GM18526 (cell line): ENCODE measurements around the gene SRPK3.

ENCODE experiments used
- POLR2A ChIP-seq: IDR thresholded peaks from 3 replicates; pipeline ENCODE4 v1.6.1; 2011; ENCODE audit not compliant: insufficient read length; ENCODE audit errors: extremely low read depth

Gene SRPK3

DNA sequence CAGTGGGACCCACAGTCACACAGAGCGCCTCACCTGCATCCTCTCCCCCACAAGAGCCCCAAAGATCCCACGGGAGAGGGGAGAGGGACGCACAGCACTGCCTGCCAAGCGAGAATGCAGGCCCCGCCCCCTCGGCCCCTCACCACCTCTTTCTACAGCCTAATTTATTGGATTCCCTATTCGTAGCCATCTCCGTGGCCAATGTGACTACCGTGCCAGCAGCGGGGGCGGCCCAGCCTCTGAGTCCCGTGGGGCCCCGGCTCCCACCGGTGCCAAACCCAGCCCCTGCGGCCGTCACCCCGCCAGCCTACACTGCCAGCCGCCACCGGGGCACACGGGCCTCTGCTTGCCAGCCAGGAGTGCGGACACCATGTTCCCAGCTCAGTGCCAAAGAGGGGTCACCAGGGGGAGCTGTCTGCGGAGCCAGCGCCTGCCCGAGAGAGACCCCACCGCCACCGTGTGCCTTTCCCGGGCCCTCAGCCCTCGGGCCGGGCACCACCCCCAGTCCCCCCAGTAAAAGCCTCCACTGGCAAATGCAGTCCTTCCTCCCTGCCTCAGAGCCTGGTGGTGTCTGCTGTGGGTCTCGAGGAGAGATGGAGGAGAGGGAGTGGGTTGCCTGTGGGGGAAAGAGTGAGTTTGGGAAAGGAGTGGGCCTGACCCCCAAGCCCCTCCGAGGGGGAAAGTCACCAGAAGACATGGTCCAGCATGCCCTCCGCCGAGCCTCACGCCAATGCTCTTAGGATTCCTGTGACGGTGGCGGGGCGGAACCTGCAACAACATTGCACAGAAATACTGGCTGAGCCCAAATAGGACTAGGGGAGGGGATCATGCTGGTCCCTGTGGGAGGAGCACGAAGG lies 36.4 kb upstream of the SRPK3 start:
- TF ChIP-seq POLR2A, result no peak

DNA sequence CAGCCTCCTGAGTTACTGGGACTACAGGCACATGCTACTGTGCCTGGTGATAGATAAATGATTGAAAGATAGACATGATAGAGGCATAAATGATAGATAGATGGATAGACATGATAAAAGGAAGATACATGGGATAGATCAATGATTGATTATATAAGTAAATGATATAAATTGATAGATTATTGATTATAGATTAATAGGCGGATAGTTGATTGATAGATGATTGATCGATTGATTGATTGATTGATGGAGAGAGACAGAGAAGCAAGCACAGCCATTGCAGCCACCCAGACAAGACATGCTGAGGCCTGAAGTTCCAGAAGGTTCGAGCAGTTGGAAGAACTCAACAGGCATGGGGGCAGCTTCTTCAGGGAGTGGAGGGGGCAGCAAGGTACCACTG lies 34.5 kb upstream of the SRPK3 start:
- TF ChIP-seq POLR2A, result no peak

DNA sequence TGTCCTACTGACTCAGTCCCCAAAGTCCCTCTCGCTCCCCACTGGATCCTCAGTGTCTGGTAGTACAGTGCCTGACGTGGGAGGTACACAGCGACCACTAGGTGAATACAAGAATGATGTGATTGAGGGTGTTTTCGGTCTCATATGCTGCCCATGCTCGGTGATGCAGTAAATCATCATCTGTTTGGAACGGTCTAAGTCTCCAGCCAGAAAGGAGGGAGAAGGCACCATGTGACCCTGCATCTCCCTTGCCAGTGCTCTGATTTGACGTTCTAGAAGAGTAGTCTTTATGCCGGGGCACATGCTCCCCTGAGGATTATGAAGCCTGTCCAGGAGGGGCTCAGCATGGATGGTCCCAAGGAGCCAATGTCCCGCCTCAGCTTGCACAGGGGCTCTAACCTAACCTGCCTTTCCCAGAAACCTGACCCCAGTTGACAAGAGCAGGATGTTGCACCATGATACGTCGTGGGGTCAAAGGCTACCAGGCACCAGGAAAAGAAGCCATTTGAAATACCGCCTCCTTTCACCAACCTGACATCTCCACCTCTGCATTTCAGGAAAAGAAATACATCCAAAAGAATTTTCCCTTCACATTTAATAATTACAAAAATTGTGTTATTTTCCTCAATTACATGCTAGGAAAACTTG lies 30.6 kb upstream of the SRPK3 start:
- no peak for TF ChIP-seq POLR2A

DNA sequence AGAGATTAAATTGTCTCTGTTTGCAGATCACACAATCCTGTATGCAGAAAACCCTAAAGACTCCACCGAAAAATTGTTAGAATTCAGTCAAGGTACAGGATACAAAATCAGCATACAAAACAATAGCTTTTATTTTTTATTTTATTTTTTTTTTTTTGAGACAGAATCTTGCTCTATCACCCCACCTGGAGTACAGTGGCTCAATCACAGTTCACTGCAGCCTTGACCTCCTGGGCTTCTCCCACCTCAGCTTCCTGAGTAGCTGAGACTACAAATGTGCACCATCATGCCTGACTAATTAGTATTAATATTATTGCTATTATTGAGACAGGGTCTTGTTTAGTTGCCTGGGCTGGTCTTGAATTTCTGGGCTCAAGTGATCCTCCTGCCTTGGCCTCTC lies 25.7 kb upstream of the SRPK3 start:
- TF ChIP-seq POLR2A, result no peak

DNA sequence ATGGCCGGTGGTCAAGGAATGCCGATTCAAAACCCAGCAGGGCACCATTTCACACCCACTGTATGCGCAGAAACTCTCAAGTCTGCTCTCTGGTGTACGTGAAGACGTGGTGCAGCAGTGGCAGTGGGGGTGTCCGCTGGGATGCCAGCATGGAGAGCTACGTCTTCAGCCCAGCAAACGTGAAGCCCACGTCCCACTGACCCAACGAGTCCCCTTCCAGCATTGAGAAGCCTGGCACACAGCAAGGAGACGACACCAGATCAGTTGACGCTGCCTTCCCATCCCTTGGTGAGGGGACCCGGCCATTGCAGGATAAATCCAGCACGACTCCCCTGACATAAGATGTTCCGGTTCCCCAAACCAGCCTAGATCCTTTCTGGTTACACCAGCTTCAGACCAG lies 19.0 kb upstream of the SRPK3 start:
- TF ChIP-seq POLR2A, result no peak

DNA sequence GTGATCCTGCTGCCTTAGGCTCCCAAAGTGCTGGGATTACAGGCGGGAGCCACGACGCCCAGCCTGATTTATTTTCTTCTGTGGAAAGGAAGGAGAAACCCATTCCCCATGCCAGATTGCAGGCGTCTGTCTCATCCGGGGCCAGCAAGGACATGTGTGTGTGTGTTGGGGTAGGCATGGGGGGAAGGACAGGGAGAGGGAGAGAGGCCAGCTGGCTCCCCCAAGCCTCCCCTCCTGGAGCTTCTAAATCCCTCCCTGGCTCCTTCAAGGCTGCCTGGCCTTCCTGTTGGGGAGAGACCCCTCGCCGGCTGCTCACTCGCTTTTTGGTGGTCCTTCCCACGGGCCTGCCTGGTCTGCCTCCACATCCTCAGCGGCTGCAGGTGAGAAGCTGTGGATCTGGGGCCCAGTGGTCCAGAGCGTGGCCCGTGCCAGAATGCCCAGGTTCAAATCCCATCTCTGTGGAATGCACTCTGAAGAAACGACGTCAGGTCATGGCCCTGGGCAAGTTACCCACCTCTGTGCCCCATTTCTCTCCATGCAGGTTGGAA lies 18.1 kb upstream of the SRPK3 start:
- TF ChIP-seq POLR2A, result no peak

DNA sequence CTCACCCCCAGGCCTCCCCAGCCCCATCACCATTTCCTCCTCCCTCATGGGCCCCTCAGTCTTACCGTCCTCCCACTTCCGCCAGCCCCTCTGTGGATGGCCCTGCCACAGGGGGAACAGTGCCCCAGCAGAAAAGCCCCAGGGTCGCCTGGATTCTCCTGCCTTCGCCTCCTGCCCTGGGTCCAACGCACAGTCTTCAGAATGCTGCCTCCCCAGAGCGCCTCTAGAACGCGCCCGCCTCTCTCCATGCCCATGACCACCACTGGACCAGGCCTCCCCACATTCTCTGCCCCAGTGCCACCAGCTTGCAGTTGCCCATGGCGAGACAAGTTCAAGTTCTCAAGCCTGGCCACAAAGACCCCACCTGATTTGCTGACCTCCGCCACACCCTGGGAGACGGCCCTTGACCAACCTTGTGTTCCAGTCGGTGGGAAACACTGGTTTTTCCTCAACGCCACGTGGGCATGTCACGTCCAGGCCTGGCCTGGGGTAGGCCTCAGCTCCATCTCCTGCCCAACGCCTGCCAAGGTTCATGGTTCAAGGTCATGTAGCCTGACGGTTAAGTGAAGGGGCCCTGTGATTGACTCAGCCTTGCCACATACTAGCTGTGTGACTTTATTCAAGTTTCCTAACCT lies 17.4 kb upstream of the SRPK3 start:
- TF ChIP-seq POLR2A, result no peak

DNA sequence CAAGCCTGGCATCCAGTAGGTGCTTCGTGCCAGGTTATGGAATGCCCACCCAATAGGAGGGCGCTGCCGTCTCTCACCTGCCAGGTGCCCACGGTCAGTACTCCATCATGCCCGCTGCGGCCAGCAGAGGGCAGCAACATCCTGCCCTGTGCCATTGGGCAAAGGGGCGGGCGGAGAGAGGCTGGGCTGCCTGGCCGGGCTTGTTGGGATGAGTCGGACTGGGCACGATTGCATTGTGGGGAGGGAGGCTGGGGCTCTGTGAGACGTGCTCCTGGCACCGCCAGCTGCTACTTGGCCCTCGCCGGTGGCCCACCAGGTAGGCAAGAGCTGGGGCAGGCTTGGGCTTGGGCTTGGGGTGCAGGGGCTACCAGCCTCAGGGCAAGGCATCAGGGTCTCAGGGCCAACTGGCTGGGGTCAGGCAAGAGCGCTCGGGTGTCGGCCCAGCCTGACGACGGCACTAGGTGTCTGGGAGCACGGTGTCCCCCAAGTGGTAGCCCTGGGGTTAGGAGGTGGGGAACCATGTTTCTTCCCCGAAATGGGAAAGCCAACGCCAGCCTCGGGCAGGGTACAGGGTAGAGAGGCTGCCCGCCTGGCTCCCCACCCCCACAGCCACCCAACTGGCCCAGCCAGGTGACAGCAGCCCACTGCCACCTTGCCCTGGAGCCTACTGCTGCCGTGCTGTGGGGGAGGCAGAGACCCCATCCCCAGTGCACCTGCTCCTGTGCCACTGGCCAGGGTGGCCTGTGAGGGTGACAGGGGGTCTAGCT lies 16.7 kb upstream of the SRPK3 start, which contains the start of gene PLXNB3:
Gene PLXNB3 (plus strand): TSS at position 261 of the 767 bp plus-strand sequence. CDS start 1,287 bp downstream, outside the sequence.
- TF ChIP-seq POLR2A, result no peak

DNA sequence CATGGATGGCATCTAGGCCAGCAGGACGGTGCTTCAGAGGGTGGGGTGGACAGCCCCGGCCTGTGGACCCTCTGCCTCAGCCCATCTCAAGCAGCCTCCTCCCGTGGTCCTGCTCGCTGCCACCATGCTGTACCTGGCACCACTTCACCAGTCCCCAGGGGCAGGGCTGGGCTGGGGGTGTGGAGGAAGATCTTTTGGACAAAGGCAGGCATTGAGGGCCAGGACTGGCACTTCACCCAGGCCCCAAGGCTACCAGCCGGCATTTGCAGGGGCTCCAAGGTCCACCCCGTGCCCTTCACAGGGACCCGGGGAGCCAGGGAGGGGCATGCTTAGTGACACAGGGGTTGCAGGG lies 16.1 kb upstream of the SRPK3 start:
- TF ChIP-seq POLR2A, result no peak

DNA sequence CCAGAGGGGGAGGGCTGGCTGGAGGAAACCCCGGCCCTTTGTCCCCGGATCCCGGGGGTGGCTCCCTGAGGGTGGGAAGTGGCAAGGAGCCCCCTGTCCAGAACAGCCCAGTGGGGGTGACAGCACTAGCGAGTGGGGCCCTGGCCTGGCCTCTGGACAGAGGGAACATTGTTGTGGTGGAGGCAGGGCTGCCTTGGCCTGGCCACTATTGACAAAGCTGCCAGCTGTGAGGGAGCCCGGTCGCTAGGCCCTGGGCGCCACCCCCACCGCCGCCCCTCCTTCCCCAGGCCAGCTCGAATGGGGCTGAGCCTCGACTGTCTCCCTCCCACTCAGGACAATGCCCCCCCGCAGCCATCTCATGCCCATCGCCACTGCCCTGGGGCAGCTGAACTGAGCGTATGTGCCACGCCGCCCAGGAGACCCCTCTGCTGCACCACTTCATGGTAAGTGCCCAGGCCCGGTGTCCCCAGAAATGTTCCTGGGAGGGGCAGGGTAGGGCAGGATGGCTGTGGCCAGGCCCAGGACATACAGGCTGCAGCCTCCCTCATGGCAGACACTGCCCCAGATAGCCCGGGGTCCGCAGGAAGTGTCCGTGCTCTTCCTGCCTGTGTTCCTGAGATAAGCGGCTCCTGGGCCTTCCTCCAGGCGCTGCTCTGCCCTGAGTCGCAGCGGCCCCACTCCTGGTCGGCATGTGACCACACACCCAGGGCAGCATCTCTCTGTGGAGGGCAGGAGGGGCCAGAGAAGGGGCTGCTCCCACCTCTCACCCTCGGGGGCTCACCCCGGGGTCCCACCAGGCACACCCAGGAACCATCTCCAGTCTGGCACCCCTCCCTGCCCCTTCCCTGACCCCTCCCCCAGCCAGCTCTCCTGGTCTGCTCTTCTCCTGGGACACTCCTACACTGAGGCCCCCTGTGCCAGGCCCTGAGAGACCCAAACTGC lies 15.4 kb upstream of the SRPK3 start:
- no peak for TF ChIP-seq POLR2A

DNA sequence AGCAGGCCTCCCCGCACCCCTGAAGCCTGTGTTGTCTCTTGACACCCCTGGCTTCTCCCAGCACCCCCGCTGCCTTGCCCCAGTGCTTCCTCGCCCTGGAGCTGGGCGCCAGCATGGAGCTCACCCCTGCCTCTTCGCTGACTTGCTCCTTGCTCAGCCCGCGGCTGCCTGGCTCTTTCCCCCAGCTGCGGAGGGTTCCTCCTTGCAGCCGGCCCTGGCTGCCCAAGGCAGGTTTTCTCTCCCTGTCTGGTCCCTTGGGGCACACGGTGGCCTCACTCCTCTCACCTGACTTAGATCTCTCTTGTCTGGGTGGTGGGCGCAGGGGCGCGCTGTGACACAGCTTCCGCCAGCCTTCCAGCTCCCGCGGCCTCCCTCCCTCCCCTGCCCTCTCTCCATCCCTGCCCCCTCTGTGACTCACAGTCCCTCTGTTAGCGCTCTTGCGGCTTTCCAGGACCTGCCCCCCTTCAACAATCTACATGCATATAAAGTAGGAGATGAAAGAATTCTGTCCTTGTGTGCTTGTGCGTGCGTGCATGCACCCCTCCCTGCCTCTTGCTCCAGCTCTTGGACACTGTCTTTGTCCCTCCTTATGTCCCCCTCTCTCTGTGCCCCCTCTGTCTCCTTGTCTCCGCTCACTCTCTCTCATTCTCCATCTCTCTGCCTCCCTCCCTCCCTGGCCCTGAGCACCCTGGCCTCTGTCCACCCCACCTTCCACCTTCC lies 14.6 kb upstream of the SRPK3 start:
- TF ChIP-seq POLR2A, result no peak

DNA sequence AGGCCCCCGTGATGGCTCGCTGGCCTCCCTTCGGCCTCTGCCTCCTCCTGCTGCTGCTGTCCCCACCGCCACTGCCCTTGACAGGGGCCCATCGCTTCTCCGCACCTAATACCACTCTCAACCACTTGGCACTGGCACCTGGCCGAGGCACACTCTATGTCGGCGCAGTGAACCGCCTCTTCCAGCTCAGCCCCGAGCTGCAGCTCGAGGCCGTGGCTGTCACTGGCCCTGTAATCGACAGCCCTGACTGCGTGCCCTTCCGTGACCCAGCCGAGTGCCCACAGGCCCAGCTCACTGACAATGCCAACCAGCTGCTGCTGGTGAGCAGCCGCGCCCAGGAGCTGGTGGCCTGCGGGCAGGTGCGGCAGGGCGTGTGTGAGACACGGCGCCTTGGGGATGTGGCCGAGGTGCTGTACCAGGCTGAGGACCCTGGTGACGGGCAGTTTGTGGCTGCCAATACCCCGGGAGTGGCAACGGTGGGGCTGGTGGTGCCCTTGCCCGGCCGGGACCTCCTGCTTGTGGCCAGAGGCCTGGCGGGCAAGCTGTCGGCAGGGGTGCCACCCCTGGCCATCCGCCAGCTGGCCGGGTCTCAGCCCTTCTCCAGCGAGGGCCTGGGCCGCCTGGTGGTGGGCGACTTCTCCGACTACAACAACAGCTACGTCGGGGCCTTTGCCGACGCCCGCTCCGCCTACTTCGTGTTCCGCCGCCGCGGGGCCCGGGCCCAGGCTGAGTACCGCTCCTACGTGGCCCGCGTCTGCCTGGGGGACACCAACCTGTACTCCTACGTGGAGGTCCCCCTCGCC lies 13.8 kb upstream of the SRPK3 start:
- no peak for TF ChIP-seq POLR2A

DNA sequence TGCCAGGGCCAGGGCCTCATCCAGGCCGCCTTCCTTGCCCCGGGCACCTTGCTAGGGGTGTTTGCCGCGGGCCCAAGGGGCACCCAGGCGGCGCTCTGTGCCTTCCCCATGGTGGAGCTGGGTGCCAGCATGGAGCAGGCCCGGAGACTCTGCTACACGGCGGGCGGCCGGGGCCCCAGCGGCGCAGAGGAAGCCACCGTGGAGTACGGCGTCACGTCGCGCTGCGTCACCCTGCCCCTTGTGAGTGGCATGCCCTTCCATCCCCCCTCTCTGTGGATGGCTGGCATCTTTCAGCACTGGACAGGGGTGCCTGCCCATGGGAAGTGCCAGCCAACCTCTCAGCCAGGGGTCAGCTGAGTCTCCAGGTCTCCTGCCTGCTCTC lies 13.2 kb upstream of the SRPK3 start:
- TF ChIP-seq POLR2A, result no peak
